Measurements from ENCODE around the gene SLC3A2.
A peak's percentile ranks its signal among the peaks of the same experiment; 100 is the strongest.

Gene SLC3A2

GRCh38 chr11:62880231-62880802, 379 bp upstream of the SLC3A2 start:
- peak; percentile 43 for DNase-seq (ENCODE audit: low spot score)

DNA sequence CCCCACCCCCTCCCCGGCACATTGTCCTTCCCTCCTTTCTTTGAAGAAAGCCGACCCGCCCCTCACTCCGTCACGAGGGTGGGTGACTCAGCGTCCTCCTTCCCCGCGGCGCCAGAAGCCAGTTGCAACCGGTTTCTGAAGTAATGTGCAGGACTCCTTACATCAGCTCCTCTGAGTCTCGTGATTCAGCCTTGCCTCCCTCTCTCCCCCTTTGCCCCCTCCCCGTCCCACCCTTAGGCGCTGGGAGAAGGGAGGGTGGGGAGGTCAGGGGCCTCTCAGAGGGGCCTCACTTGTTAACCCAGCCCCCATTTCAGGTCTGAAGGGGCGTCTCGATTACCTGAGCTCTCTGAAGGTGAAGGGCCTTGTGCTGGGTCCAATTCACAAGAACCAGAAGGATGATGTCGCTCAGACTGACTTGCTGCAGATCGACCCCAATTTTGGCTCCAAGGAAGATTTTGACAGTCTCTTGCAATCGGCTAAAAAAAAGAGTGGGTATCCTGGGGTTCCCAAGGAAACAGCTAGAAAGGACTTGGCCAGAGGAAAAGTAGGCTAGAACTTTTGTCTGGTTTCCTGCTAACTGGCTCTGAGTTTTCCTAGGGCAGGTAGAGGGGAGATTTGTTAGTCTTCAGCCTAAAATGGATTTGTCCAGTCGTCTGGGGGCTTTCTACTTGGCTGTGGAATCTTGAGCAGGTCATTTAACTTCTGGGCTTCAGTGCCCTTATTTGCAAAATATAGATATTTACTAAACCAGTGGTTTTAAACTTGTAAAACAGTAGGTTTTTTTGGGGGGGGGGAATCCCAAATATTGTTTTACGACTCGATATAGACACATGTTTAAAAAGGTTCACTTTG, 1.1 kb downstream of the SLC3A2 start:
- DNase-seq (ENCODE audit: low spot score): peak; percentile 94

DNA sequence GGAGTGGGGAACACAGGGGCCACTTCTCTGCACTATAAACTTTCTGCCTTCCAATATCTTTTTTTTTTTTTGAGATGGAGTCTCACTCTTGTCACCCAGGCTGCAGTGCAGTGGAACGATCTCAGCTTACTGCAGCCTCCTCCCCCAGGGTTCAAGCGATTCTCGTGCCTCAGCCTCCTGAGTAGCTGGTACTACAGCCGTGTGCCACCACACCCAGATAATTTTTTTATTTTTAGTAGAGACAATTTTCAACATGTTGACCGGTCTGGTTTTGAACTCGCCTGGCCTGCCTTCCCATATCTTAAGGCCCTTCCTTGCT, 1.7 kb downstream of the SLC3A2 start:
- DNase-seq (ENCODE audit: low spot score): peak; percentile 58

GRCh38 chr11:62882788-62883501, 2.2 kb downstream of the SLC3A2 start:
- DNase-seq (ENCODE audit: low spot score): no peak

DNA sequence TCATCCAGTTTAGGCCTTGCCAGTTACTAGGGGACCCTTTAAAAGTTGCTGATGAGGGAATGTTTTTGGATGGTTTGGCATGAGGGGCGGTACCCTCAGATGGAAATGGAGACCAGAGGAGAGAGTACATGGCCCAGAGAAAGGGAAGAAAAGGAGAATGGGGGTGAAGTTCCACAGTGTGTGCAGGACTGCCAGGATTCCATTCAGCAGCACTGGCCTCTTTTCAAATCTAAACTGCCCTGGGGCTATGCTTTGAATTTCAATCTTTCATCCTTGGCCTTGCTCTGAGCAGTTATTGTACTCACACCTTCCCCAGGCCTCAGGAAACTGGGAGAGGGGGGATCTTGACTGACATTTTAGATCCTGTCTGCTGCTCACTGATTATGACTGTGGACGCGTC, 3.0 kb downstream of the SLC3A2 start:
- DNase-seq (ENCODE audit: low spot score): no peak

DNA sequence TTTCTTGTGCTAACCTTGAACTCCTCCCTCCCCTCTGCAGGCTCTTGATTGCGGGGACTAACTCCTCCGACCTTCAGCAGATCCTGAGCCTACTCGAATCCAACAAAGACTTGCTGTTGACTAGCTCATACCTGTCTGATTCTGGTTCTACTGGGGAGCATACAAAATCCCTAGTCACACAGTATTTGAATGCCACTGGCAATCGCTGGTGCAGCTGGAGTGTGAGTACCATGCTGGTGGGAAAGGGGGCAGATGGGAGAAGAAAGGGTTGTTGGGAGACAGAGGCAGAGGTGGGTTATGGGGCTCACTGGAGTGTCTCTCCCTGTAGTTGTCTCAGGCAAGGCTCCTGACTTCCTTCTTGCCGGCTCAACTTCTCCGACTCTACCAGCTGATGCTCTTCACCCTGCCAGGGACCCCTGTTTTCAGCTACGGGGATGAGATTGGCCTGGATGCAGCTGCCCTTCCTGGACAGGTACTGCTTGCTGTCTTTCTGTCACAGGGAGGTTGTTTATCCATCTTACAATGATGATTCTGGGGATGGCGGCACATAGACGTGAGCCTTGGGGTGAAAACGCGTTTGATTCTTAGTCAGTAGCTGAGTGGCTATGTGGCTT, 4.5 kb downstream of the SLC3A2 start:
- no peak for DNase-seq (ENCODE audit: low spot score)

- DNase-seq (ENCODE audit: low spot score): no peak
These were observed 7.7 kb downstream of the SLC3A2 start for GRCh38 chr11:62888406-62888805.

GRCh38 chr11:62889126-62889483, 8.4 kb downstream of the SLC3A2 start:
- no peak for DNase-seq (ENCODE audit: low spot score)

DNA sequence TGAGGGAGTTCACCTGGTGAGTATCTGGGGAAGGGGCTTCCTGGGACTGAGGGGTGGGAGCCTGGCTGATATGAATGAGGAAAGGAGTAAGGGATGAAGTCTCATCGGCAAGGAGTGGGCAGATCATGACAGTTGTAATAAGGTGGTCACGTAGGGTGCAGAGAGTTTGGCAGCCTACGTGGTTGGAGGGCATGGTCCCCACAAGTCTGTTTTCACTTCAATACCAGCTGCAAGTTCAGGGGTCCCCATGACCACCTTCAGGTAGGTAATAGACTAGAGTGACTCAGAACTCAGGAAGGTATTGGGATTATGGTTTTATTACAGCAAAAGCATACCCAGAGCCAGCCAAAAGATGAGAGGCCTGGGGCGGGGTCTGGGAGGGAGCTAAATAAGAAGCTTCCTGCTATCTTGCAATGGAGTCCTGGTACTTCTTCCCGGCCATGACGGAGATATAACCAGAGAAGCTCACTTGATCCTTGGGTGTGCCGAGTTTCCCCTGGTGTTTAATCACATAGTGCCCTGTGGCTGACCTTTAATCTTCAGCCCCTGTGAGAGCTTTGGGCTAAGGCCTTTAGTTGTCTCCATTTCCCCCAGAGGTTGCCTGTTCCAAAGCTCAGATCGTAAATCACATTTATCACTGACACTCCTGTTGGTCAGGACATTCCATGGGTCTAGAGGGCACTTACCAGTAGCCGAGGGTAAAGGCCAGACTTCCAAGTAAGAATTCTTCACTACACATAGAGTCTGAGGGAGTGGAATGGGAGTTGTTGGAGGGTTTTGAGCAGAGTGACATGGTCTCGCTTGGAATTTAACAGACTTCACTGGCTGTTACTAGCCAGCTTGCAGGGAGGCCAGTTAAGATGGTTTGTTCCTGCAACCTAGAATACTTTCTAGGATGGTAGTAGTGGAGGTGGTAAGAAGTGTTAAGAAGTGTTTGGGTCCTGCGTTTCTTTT, 9.1 kb downstream of the SLC3A2 start:
- no peak for DNase-seq (ENCODE audit: low spot score)

DNA sequence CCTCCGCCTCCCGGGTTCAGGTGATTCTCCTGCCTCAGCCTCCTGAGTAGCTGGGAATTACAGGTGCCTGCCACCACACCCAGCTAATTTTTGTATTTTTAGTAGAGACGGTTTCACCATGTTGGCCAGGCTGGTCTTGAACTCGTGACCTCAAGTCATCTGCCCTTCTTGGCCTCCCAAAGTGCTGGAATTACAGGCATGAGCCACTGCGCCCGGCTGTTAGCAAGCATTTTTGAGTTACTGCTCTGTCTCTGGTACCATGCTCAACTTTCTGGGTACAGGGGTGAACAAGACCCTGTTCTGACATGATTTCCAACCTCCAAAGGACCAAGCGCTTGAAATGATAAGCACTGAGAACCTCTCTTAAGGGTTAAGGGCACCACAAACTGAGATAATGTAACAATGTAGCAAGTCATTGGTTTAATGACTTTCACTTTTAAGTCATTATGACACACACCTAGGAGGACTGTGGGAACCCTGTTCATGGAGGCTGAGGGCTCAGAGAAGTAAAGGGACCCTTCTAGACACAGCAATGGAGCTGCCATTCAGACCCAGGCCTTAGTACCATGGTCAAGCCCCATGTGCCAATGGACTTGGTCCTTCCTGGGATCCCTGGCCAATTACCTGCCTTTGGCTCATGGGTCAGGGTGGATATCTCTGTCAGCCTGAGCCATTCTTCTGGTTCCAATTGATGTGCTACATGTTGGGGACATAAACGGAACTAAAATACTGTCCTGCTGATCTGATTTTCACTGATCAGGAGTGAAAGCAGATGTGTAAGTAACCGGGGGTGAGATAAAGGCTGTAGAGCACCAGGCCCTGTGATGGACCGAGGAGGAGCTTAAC, 11.6 kb downstream of the SLC3A2 start:
- DNase-seq (ENCODE audit: low spot score): no peak

DNA sequence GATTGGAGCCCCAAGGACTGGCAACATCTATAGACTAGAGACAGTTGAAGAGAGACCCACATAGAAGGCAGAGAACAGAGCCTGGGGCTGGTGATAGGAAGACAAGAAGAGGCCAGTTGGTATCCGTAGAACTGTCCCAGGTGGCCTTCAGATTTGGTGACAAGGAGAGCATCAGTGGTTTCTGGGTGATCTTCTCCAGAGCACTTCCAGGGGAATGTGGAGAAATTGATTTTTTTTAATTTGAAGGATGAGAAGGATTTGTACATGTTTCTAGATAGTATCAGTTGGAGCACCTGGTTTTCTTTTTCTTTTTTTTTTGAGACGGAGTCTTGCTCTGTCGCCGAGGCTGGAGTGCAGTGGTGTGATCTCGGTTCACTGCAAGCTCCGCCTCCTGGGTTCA, 14.8 kb downstream of the SLC3A2 start:
- DNase-seq (ENCODE audit: low spot score): no peak

GRCh38 chr11:62896049-62896448, 15.4 kb downstream of the SLC3A2 start:
- no peak for DNase-seq (ENCODE audit: low spot score)

- no peak for DNase-seq (ENCODE audit: low spot score)
These were observed 16.6 kb downstream of the SLC3A2 start for GRCh38 chr11:62897311-62897710.

DNA sequence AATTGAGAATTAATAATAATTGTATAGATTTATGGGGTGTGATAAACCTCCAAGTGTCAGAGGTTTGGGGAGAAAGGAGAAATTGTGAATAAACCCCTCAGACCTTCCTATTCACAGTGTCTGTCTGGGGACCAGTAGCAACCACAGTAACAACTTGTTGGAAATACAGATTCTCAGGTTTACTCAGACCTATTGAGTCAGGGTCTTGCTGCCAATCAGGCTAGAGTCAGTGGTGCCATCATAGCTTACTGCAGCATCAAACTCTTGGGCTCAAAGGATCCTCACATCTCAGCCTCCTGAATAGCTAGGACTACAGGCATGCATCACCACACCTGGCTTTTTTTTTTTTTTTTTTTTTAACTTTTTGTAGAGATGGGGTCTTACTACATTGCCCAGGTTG, 17.3 kb downstream of the SLC3A2 start:
- DNase-seq (ENCODE audit: low spot score): no peak

- no peak for DNase-seq (ENCODE audit: low spot score)
These were observed 22.2 kb downstream of the SLC3A2 start for GRCh38 chr11:62902932-62903331.

GRCh38 chr11:62905296-62905695, 24.6 kb downstream of the SLC3A2 start:
- no peak for DNase-seq (ENCODE audit: low spot score)

DNA sequence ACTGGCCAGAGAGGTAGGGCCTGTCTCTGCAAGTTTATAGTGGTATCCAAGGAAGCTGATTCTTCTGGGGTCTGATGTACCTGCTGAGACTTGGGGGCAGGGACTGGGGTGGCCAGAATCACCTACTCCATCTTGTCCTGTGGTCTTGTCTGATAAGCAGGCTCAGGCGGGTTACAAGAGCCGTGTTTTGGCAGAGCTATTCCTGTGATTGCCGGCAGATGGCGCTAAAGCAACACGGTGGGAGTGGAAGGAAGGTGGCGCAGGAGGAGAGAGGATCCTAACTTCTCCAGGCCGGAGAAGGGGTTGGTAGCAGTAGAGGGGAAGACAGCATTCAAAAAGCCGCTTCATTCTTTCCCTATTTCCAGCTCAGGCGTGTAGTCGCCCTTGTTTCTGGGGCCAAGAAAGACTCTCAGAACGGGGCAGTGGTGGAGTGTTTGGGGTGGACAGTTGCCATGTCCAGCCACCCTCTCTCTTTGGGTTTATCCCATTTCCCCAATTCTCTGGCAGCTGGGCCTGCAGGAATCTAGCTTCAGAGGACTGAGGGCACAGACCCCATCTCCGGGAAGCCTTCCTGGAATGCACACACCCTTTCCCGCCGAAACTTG, 25.3 kb downstream of the SLC3A2 start:
- peak; percentile 87 for DNase-seq (ENCODE audit: low spot score)

GRCh38 chr11:62908468-62909072, 27.9 kb downstream of the SLC3A2 start:
- DNase-seq (ENCODE audit: low spot score): no peak

GRCh38 chr11:62909107-62909894, 28.6 kb downstream of the SLC3A2 start:
- no peak for DNase-seq (ENCODE audit: low spot score)
